HG03342 (cell line): ENCODE measurements around the gene PRKAR1B.

Experiments
- ATAC-seq: cut with Tn5 transposase; IDR thresholded peaks from one replicate; pipeline ENCODE4 v1.9.1; 2021; ENCODE audit warnings: mild to moderate bottlenecking, moderate library complexity; ENCODE audit not compliant: unreplicated experiment

Gene PRKAR1B

GRCh38 chr7:501526-501925, 225.6 kb downstream of the PRKAR1B start:
- no peak for ATAC-seq

DNA sequence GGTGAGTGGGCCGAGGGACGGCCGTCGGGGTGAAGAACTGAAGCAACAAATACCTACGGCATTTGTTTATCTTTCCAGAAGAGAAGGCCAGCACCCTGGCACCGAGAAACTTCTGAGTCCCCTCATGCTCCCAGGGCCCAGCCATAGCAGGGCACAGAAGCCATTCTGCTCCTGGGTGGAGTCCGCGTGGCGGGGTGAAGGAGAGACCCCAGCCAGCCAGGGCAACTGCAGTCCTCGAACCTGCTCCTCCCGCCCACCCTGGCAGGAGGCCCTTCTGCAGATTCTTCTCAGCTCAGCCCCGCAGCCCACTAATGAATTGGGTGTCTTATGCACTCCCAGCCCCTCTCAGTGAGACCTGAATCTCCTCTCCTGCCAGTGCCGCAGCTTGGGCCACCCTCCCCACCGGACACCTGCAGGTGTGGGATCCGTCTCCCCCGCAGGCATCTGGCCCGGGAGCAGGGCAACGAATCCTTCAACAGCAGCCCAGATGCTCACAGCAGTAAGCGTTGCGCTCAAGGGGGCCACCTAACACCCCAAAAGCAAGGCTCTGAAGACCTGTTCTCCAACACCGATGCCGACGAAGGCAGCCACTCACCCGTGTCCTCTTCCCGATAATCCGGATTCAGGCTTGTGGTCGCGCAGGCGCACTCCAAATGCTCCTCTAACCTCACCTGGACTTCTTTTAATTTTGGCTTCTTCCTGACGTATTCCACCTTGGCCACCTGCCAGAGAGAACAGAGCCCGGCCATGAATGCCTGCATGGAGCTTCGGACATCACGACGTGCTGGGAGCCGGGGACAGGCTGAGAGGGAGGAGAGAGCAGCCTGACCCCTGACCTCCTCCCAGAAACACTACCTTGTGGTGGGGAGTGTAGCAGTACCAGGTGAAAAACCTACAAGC, 226.3 kb downstream of the PRKAR1B start:
- ATAC-seq: no peak

GRCh38 chr7:499853-500485, 227.1 kb downstream of the PRKAR1B start:
- ATAC-seq: no peak
